Neural cell (in vitro differentiated cells): ENCODE measurements around the gene RIPOR2. TPM values are rescaled to one million over a fixed set of nuclear protein-coding genes. Genes with fewer than 3 reads are reported as not detected.

Source experiments
- H2AFZ ChIP-seq: fragments of 200-600, 300-800 bp; sonication (generic), shearing (Covaris generic); 2 replicates; pipeline ENCODE4 v1.6.0; 2014; ENCODE audit warnings: low read depth, mild to moderate bottlenecking, antibody characterized with exemption, low read length, moderate library complexity
- H3F3A ChIP-seq: fragments of 200-600 bp; shearing (Covaris generic); 2 replicates; pipeline ENCODE4 v1.6.1; 2016; ENCODE audit warnings: mild to moderate bottlenecking, moderate library complexity, mixed read lengths, antibody characterized with exemption, low read length; ENCODE audit not compliant: insufficient read depth, poor library complexity, severe bottlenecking
- H3K27ac ChIP-seq: fragments of 200-600, 300-800 bp; sonication (generic), shearing (Covaris generic); 2 replicates; pipeline ENCODE4 v1.5.1; 2014; ENCODE audit warnings: mild to moderate bottlenecking, low read length, moderate library complexity
- H3K27me3 ChIP-seq: fragments of 300-800, 200-600 bp; sonication (generic), shearing (Covaris generic); 2 replicates; pipeline ENCODE4 v1.6.0; 2014; ENCODE audit warnings: mild to moderate bottlenecking, low read depth, low read length, moderate library complexity; ENCODE audit not compliant: insufficient read depth
- H3K36me3 ChIP-seq: fragments of 300-800, 200-600 bp; sonication (generic), shearing (Covaris generic); 2 replicates; pipeline ENCODE4 v1.5.1; 2014; ENCODE audit warnings: mild to moderate bottlenecking, antibody characterized with exemption, low read length, moderate library complexity; ENCODE audit not compliant: insufficient read depth
- H3K4me2 ChIP-seq: fragments of 300-800, 200-600 bp; sonication (generic), shearing (Covaris generic); 2 replicates; pipeline ENCODE4 v1.6.0; 2014; ENCODE audit warnings: mild to moderate bottlenecking, low read length
- H3K4me3 ChIP-seq: fragments of 300-800, 200-600 bp; sonication (generic), shearing (Covaris generic); 2 replicates; pipeline ENCODE4 v1.5.1; 2014; ENCODE audit warnings: mild to moderate bottlenecking, low read length, moderate library complexity
- H3K79me2 ChIP-seq: fragments of 200-600 bp; shearing (Covaris generic); replicated peaks from 2 replicates; pipeline ENCODE4 v1.6.0; 2014; ENCODE audit warnings: mild to moderate bottlenecking, low read length, moderate library complexity; ENCODE audit not compliant: insufficient read depth
- H3K9ac ChIP-seq: fragments of 300-800, 200-600 bp; sonication (generic), shearing (Covaris generic); 2 replicates; pipeline ENCODE4 v1.6.1; 2016; ENCODE audit warnings: mild to moderate bottlenecking, low read length, mixed read lengths
- H3K9me2 ChIP-seq: fragments of 200-600 bp; shearing (Covaris generic); 2 replicates; pipeline ENCODE4 v1.6.1; 2016; ENCODE audit warnings: mild to moderate bottlenecking, low read length, mixed read lengths; ENCODE audit not compliant: insufficient read depth
- H3K9me3 ChIP-seq: fragments of 200-600, 300-800 bp; sonication (generic), shearing (Covaris generic); 2 replicates; pipeline ENCODE4 v1.6.1; 2016; ENCODE audit warnings: mild to moderate bottlenecking, mixed run types, low read length, moderate library complexity, mixed read lengths
- H4K20me1 ChIP-seq: fragments of 200-600 bp; shearing (Covaris generic); 2 replicates; pipeline ENCODE4 v1.6.1; 2016; ENCODE audit warnings: mild to moderate bottlenecking, mixed run types; ENCODE audit not compliant: insufficient read depth
- EP300 ChIP-seq: fragments of 450-650 bp; conservative IDR thresholded peaks from 2 replicates; pipeline ENCODE4 v1.6.1; 2014; ENCODE audit warnings: antibody characterized with exemption, mild to moderate bottlenecking, moderate library complexity; ENCODE audit not compliant: poor library complexity, severe bottlenecking
- EZH2 ChIP-seq: fragments of 200-600, 300-800 bp; shearing (Covaris generic), sonication (generic); IDR thresholded peaks from 2 replicates; pipeline ENCODE4 v1.6.1; 2014; ENCODE audit warnings: antibody characterized with exemption, low read length, borderline replicate concordance, mild to moderate bottlenecking; ENCODE audit not compliant: insufficient read depth, poor library complexity, severe bottlenecking
- MXI1 ChIP-seq: fragments of 450-650 bp; conservative IDR thresholded peaks from 2 replicates; pipeline ENCODE4 v1.6.1; 2014; ENCODE audit warnings: antibody characterized with exemption, mild to moderate bottlenecking; ENCODE audit not compliant: poor library complexity, severe bottlenecking
- POLR2AphosphoS5 ChIP-seq: IDR thresholded peaks from 2 replicates; pipeline ENCODE4 v1.6.1; 2012
- RAD21 ChIP-seq: fragments of 450-650 bp; conservative IDR thresholded peaks from 2 replicates; pipeline ENCODE4 v1.6.1; 2014; ENCODE audit warnings: antibody characterized with exemption, mild to moderate bottlenecking, moderate library complexity
- SMC3 ChIP-seq: fragments of 450-650 bp; conservative IDR thresholded peaks from 2 replicates; pipeline ENCODE4 v1.6.1; 2014; ENCODE audit warnings: antibody characterized with exemption, mild to moderate bottlenecking, moderate library complexity; ENCODE audit not compliant: poor library complexity
- TAF1 ChIP-seq: IDR thresholded peaks from 2 replicates; pipeline ENCODE4 v1.6.1; 2012; ENCODE audit warnings: low read depth
- polyA plus RNA-seq: library from polyadenylated mRNA; depleted of rRNA; stranded (reverse); fragments of >200 nt; gene quantifications from 2 replicates; pipeline ENCODE4 v1.2.3, GENCODE V29; 2014
- TF ChIP-seq, protein P1 (sequence below): fragments of 450-650 bp; IDR thresholded peaks from 2 replicates; pipeline ENCODE4 v1.5.1; 2014; ENCODE audit warnings: antibody characterized with exemption, mild to moderate bottlenecking, moderate library complexity; ENCODE audit not compliant: poor library complexity, severe bottlenecking
- TF ChIP-seq, protein P2 (sequence below): IDR thresholded peaks from 2 replicates; pipeline ENCODE4 v1.6.1; 2012; ENCODE audit warnings: borderline replicate concordance

RIPOR2 gene
- polyA plus RNA-seq, 1 donor from 2014 or later = 83.8 TPM

DNA sequence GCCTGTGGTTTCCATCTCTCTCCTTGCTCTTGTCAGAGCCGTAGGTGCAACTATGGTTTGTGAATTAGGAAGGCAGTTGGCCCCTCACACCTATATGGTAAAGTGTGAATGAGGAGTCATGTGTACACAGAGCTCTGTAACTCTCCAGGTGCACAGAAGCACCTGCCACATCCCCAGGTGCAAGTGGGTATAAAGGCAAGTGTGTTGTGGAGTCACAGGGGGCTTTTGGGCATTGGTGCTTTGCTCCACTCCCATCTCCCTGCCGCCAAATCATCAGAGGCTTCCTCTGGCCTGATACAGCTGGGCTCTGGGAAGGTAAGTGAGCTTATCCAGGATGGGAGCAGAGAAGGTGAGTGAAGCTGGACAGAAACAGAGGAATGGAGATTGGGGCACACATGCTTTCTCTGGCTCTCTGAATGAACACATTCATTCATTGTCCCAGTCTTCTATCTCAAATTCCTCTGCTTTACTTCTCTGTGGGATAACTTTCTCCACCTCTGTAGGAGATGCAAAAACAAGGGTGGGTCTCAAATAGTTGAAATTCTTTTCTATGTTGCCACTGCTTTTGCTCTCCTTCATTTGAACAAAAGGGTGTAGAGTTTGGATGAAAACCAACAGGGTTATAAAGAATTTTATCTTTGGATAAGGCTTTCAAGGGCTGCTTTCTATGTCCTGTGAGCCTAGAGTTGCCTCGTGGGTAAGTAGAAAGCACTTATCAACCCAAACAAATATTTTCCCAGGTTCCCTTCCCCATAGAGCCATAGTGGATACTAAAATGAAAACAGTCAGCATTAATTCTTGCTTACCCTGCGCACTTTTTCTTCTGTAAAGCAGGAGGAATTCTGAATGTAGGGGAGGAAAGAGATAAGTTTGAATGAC lies 45.0 kb upstream of the RIPOR2 start:
- Histone ChIP-seq H3K36me3 (no peaks in the 10 kb centered on the region), H3K9me3 (no peaks in the 10 kb centered on the region), H3K4me2 (no peak overlapping the region), H3K9me2 (no peaks in the 10 kb centered on the region), H3K4me3 (no peak overlapping the region), H3K9ac (no peak overlapping the region), H3K27me3 (no peaks in the 10 kb centered on the region), H4K20me1 (no peaks in the 10 kb centered on the region), H2AFZ (no peak overlapping the region), H3K79me2 (no peaks in the 10 kb centered on the region), H3K27ac (no peak overlapping the region), H3F3A (no peaks in the 10 kb centered on the region)
- TF ChIP-seq, protein P1, sequence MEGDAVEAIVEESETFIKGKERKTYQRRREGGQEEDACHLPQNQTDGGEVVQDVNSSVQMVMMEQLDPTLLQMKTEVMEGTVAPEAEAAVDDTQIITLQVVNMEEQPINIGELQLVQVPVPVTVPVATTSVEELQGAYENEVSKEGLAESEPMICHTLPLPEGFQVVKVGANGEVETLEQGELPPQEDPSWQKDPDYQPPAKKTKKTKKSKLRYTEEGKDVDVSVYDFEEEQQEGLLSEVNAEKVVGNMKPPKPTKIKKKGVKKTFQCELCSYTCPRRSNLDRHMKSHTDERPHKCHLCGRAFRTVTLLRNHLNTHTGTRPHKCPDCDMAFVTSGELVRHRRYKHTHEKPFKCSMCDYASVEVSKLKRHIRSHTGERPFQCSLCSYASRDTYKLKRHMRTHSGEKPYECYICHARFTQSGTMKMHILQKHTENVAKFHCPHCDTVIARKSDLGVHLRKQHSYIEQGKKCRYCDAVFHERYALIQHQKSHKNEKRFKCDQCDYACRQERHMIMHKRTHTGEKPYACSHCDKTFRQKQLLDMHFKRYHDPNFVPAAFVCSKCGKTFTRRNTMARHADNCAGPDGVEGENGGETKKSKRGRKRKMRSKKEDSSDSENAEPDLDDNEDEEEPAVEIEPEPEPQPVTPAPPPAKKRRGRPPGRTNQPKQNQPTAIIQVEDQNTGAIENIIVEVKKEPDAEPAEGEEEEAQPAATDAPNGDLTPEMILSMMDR = no peak
- TF ChIP-seq, protein P2, sequence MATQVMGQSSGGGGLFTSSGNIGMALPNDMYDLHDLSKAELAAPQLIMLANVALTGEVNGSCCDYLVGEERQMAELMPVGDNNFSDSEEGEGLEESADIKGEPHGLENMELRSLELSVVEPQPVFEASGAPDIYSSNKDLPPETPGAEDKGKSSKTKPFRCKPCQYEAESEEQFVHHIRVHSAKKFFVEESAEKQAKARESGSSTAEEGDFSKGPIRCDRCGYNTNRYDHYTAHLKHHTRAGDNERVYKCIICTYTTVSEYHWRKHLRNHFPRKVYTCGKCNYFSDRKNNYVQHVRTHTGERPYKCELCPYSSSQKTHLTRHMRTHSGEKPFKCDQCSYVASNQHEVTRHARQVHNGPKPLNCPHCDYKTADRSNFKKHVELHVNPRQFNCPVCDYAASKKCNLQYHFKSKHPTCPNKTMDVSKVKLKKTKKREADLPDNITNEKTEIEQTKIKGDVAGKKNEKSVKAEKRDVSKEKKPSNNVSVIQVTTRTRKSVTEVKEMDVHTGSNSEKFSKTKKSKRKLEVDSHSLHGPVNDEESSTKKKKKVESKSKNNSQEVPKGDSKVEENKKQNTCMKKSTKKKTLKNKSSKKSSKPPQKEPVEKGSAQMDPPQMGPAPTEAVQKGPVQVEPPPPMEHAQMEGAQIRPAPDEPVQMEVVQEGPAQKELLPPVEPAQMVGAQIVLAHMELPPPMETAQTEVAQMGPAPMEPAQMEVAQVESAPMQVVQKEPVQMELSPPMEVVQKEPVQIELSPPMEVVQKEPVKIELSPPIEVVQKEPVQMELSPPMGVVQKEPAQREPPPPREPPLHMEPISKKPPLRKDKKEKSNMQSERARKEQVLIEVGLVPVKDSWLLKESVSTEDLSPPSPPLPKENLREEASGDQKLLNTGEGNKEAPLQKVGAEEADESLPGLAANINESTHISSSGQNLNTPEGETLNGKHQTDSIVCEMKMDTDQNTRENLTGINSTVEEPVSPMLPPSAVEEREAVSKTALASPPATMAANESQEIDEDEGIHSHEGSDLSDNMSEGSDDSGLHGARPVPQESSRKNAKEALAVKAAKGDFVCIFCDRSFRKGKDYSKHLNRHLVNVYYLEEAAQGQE = no peak
- no peak for TF ChIP-seq MXI1
- TF ChIP-seq TAF1 = no peak
- TF ChIP-seq SMC3 = no peak
- TF ChIP-seq POLR2AphosphoS5 = no peak
- no peak for TF ChIP-seq EZH2
- no peak for TF ChIP-seq RAD21
- no peak for TF ChIP-seq EP300

DNA sequence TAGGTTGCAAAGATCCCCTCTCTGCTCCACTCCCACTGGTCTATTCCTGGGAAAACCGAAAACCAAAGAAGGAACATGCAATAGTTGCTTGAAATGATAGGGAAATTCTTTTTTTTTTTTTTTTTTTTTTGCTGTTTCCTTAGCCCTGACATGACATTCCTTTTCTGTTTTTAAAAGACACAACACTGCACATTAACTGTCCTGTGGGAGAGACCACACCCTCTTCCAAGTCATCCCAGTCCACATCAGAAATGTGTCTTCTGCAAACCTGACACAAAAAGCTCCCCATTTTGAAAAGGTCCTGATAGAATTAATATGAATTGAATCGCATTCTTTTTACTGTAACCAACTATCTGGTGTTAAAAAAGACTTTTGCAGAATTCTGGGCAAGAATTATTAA lies 43.4 kb upstream of the RIPOR2 start:
- Histone ChIP-seq H2AFZ (no peak overlapping the region), H3K4me3 (no peak overlapping the region), H3K4me2 (no peak overlapping the region), H3K9me3 (no peaks in the 10 kb centered on the region), H3K9ac (no peak overlapping the region), H4K20me1 (no peaks in the 10 kb centered on the region), H3K27ac (no peak overlapping the region), H3K9me2 (no peaks in the 10 kb centered on the region), H3K36me3 (no peaks in the 10 kb centered on the region), H3F3A (no peaks in the 10 kb centered on the region), H3K79me2 (no peaks in the 10 kb centered on the region), H3K27me3 (no peaks in the 10 kb centered on the region)
- TF ChIP-seq RAD21 (no peak), TAF1 (no peak), POLR2AphosphoS5 (no peak), EZH2 (no peak), SMC3 (no peak), EP300 (no peak), MXI1 (no peak)
- TF ChIP-seq, protein P2 = no peak
- TF ChIP-seq, protein P1 = no peak
